ENCODE results near the gene DUSP7. TPM values are rescaled to one million over a fixed set of nuclear protein-coding genes. Genes with fewer than 3 reads are reported as not detected.

Gene DUSP7
- total RNA-seq, 4 donors from 2014 or later = 5.9 to 15.6 (median 9.7) TPM

DNA sequence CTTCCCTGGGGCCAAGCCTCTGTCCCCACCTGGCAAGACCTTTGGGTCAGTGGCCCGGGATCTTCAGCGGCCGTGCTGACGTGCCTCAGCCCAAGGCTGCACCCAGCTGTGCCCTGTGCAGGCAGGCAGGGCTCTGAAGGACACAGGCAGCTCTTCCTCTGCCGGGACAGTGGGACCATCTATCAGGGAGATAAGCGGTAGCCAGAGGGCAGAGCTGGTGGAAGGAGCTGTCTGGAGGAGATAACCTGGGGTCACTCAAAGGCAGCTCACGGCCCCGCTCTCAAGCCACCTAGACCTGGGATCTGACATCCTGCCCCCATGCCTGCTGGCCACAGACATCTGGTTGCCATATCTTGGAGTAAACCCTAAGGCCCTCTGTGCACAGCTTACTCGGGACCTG lies 27.3 kb downstream of the DUSP7 start:
- TF ChIP-seq, protein P1, sequence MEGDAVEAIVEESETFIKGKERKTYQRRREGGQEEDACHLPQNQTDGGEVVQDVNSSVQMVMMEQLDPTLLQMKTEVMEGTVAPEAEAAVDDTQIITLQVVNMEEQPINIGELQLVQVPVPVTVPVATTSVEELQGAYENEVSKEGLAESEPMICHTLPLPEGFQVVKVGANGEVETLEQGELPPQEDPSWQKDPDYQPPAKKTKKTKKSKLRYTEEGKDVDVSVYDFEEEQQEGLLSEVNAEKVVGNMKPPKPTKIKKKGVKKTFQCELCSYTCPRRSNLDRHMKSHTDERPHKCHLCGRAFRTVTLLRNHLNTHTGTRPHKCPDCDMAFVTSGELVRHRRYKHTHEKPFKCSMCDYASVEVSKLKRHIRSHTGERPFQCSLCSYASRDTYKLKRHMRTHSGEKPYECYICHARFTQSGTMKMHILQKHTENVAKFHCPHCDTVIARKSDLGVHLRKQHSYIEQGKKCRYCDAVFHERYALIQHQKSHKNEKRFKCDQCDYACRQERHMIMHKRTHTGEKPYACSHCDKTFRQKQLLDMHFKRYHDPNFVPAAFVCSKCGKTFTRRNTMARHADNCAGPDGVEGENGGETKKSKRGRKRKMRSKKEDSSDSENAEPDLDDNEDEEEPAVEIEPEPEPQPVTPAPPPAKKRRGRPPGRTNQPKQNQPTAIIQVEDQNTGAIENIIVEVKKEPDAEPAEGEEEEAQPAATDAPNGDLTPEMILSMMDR (IDR thresholded peaks at IDR 0.05; ENCODE audit: low read depth) = no peak

DNA sequence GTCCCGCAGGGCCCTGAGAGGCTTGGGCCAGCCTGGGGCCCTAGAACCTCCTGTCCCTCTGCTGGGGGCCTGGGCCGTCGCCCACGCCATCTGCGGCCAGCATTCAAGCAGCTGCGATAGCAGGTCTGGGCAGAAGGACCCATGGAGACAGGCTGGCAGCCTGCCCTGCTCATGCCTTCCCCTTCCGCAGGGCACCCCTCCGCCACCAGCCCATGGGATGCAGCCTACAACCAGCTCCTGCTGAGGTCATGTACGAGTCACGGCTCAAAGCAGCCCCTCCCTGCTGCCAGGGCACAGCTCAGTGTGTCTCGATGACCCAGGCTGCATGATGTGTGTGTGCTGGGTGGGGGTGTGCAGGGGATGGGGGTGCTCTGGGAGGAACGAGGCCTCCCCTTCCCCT lies 27.8 kb downstream of the DUSP7 start:
- TF ChIP-seq, protein P1 (IDR thresholded peaks at IDR 0.05; ENCODE audit: low read depth) = no peak

DNA sequence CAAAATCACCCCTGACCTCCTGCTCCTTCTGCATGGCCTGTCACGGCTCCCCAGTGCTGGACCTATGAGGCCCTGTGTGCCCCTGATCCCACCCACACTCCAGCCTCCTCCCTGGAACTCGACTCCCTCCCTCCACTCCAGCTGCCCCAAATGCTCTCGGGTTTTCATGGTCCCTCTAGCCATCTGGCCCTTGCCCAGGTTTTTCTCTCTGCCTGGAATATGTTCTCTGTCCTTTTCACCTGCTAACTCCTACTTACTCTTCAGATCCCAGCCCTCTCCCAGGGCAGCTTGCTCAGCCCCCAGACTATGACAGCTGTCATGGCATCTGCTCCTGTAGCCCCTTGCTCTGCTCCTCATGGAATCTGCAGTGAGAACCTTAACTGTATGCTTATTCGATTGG lies 30.3 kb downstream of the DUSP7 start:
- TF ChIP-seq, protein P1 (IDR thresholded peaks at IDR 0.05; ENCODE audit: low read depth) = no peak

DNA sequence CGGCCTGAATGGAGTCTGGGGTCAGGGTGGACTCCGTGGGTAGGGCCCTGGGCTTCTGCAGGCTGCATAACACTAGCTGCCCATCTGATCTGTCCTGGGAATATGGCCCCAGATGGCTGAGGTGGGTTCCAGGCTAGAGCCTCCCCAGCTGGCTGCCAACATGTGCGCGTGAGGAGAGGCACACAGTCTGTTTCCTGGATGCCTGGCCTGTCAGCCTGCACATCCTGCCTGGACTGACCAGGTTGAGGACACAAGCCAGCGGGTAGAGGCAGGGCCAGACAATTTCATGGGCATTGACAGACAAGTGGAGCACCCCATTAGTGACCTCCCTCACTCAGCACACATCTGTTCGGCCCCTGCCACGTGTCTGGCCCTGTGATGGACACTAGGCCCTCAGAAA lies 30.9 kb downstream of the DUSP7 start:
- TF ChIP-seq, protein P1 (IDR thresholded peaks at IDR 0.05; ENCODE audit: low read depth) = no peak

DNA sequence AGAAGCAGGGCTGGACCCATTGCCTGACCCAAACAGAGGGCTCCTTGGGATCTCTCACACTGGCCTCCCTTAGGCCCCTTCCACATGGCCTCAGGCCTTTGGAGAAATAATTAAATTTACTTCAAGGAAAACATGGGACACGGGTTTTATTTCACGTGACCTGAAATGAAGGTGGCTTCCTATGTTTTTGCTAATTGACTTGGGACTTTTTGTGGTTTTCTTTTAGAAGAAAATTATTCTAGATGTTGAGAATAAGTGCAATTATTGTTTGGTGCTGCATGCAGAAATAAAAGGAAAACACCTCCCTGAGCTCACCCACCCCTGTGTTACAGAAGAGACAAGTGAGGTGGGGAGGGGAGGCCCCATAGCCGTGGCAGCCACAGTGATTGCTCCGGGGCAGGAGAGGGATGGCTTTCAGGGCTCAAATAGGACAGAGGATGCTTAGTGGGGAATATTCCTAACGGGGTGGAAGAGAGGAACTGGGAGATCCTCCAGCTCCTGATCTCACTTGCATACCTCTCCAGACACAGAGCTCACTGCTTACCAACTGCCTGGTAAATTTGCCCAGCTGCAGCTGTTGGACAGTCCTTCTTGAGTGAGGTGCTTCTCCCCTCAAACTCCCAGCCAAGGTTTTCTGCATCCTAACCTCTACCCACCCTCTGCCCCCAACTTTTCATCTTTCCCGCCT lies 31.5 kb downstream of the DUSP7 start:
- TF ChIP-seq, protein P1 (IDR thresholded peaks at IDR 0.05; ENCODE audit: low read depth) = no peak

DNA sequence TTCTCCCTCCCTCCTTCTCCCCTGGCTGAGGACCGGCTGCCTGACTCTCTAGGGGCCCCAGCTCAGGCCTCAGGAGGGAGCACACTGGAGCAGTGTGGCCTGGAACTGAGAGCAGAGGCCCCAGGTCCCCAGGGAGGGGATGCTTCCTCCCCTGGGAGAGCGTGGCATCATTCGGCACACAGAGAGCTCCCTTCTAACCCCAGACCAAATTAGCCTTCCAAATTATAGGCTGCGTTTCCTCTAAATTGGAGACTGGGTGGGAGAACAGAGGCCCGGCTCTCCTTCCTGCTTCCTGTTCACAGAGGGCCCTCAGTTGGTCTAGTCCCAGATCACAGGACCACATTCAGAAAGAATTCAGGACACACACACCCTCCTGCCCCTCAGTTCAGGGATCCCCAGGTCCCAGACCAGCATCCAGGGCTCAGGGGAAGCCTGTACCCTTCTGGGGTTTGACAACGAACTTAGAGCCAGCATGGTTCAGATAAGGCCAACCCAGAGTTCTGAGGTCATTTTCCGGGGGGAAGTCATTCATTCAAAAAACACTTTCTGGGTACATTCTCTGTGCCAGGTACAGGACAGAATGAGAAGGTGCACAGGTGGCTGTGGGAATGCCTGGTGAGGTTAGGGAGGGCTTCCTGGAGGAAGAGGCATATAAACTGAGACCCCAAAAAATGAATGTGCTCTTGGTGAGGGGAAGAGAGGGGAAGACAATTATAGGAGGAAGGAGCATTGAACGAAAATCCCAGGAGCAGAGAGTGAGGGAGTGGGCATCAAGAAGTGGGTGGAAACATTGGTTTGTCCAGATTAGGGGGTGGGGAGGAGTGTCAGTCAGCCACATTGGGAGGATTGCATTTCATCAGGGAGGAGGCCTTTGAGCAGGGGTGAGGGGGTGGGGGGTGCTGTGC lies 32.3 kb downstream of the DUSP7 start:
- TF ChIP-seq, protein P1 (IDR thresholded peaks at IDR 0.05; ENCODE audit: low read depth) = no peak

DNA sequence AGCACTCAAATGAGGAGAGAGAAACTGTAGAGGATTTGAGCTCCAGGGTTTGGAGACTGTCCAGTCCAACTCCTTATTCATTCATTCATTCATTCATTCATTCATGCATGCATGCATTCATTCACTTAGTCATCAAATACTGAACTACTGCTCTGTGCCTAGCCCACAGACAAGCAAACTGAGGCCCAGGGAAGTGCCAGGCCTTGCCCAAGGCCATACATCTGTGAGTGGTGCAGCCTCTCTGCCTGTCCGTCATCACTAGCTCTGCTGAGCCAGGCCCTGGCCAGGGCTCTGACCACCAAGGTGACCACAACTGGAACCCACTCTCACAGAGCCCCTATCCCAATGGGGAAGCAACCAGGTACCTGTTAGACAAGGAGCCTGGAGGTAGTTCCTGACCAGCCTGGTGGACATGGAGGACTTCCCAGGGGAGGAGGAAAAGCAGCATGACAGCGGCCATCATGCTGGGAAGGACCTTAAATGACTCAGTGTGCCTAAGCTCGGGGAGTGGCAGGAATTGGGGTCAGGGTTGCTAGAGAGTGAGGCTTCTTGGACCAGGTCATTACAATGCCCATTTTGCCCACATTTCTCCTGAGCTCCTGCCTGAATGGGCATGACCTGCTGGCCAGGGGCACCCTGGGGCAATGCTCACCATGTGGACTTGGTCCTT lies 33.1 kb downstream of the DUSP7 start:
- TF ChIP-seq, protein P1 (IDR thresholded peaks at IDR 0.05; ENCODE audit: low read depth) = no peak
